ENCODE results near the gene LRRC74B.

DNA sequence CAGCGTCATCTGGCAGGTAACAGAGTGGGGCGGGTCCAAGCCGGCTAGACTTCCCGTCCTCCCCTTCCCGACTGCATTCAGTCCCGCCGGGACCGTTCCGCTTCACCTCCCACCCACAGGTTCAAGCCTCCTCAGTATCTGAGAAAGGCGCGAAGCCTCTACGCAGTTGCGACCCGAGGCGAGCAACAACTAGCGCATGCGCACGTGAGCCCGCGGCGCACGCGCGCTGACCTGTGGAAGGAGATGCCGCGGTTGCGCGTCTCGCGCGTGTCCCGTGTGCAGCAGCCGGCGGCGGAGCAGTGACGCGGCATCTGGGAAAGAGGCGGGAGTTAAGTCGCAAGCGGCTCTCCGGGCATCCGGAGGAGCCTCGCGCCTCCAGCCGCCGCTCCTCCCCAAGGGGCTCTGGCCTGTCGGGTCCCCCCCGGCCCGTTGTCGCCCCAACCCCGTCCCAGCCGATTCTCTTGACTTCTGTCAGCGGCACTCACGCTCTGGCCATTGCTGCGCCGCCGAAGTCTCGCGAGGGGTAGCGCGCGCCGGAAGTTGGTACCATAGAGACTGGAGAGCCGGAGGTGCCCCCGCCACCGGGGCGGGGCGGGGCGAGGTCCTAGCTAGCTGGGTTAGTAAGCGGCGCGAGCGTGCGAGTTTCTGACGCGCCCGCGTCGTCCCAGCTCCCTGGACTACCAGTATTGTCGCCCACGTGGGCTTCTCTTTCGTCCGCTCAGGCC lies 44.0 kb upstream of the LRRC74B start, which contains the start of gene THAP7:
- TF ChIP-seq, protein P1, sequence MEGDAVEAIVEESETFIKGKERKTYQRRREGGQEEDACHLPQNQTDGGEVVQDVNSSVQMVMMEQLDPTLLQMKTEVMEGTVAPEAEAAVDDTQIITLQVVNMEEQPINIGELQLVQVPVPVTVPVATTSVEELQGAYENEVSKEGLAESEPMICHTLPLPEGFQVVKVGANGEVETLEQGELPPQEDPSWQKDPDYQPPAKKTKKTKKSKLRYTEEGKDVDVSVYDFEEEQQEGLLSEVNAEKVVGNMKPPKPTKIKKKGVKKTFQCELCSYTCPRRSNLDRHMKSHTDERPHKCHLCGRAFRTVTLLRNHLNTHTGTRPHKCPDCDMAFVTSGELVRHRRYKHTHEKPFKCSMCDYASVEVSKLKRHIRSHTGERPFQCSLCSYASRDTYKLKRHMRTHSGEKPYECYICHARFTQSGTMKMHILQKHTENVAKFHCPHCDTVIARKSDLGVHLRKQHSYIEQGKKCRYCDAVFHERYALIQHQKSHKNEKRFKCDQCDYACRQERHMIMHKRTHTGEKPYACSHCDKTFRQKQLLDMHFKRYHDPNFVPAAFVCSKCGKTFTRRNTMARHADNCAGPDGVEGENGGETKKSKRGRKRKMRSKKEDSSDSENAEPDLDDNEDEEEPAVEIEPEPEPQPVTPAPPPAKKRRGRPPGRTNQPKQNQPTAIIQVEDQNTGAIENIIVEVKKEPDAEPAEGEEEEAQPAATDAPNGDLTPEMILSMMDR (conservative IDR thresholded peaks at IDR 0.05 in 1 of 2, IDR thresholded peaks at IDR 0.05 in 1 of 2; ENCODE audit: extremely low read depth in 1 of 2, insufficient read depth in 1 of 2, low read depth in 1 of 2, low read length in 2 of 2) = no peak
- no peak for TF ChIP-seq EZH2 (IDR thresholded peaks at IDR 0.05; ENCODE audit: borderline replicate concordance, low read length)

Data from mammary epithelial cell (primary cell).